GM23248 (cell line): ENCODE data around the gene CHEK1. TPM values are rescaled to one million over a fixed set of nuclear protein-coding genes. Genes with fewer than 3 reads are reported as not detected.

Source experiments
- DNase-seq: peaks from one replicate; pipeline ENCODE4 v3.0.0-alpha.2; 2015
- H2AFZ ChIP-seq: fragments of 200-600 bp; sonication (generic); 2 replicates; pipeline ENCODE4 v1.6.1; 2016; ENCODE audit warnings: antibody characterized with exemption
- H3F3A ChIP-seq: fragments of 200-600 bp; sonication (generic); 2 replicates; pipeline ENCODE4 v1.6.1; 2016; ENCODE audit warnings: mild to moderate bottlenecking, antibody characterized with exemption, mixed run types; ENCODE audit not compliant: insufficient read depth
- H3K27ac ChIP-seq: fragments of 200-600 bp; sonication (generic); 2 replicates; pipeline ENCODE4 v1.5.1; 2016; ENCODE audit warnings: mild to moderate bottlenecking
- H3K27me3 ChIP-seq: fragments of 200-600 bp; sonication (generic); replicated peaks from 2 replicates; pipeline ENCODE4 v1.6.1; 2016; ENCODE audit warnings: mild to moderate bottlenecking; ENCODE audit not compliant: insufficient read depth
- H3K36me3 ChIP-seq: fragments of 200-600 bp; sonication (generic); 2 replicates; pipeline ENCODE4 v1.6.1; 2016; ENCODE audit warnings: low read depth, mild to moderate bottlenecking
- H3K4me1 ChIP-seq: fragments of 200-600 bp; sonication (generic); 2 replicates; pipeline ENCODE4 v1.6.1; 2016; ENCODE audit warnings: mild to moderate bottlenecking; ENCODE audit not compliant: insufficient read depth
- H3K4me2 ChIP-seq: fragments of 200-600 bp; sonication (generic); one replicate; pipeline ENCODE4 v1.6.1; 2016; ENCODE audit warnings: mild to moderate bottlenecking; ENCODE audit not compliant: unreplicated experiment
- H3K4me3 ChIP-seq: fragments of 200-600 bp; sonication (generic); 2 replicates; pipeline ENCODE4 v1.5.1; 2016; ENCODE audit warnings: mild to moderate bottlenecking
- H3K79me2 ChIP-seq: fragments of 200-600 bp; sonication (generic); 2 replicates; pipeline ENCODE4 v1.6.1; 2016; ENCODE audit warnings: mild to moderate bottlenecking; ENCODE audit not compliant: insufficient read depth
- H3K9ac ChIP-seq: fragments of 200-600 bp; sonication (generic); 2 replicates; pipeline ENCODE4 v1.6.1; 2016; ENCODE audit warnings: mild to moderate bottlenecking
- H3K9me2 ChIP-seq: fragments of 200-600 bp; sonication (generic); 2 replicates; pipeline ENCODE4 v1.6.1; 2016; ENCODE audit warnings: mixed run types, mild to moderate bottlenecking, moderate library complexity; ENCODE audit not compliant: insufficient read depth
- H3K9me3 ChIP-seq: fragments of 200-600 bp; sonication (generic); one replicate; pipeline ENCODE4 v1.6.1; 2017; ENCODE audit warnings: low read depth
- H4K20me1 ChIP-seq: fragments of 200-600 bp; sonication (generic); 2 replicates; pipeline ENCODE4 v1.6.0; 2016; ENCODE audit not compliant: insufficient read depth
- EZH2 ChIP-seq: fragments of 200-600 bp; sonication (generic); IDR thresholded peaks from 2 replicates; pipeline ENCODE4 v1.6.1; 2018; ENCODE audit warnings: antibody characterized with exemption, mild to moderate bottlenecking; ENCODE audit not compliant: insufficient read depth, poor library complexity, severe bottlenecking
- EZH2phosphoT487 ChIP-seq: fragments of 200-600 bp; sonication (generic); IDR thresholded peaks from 2 replicates; pipeline ENCODE4 v1.6.1; 2018; ENCODE audit warnings: antibody characterized with exemption, moderate library complexity, mild to moderate bottlenecking, low read depth; ENCODE audit not compliant: insufficient read depth
- WGBS, 2 experiments: methylation state at CpG; one replicate each; pipeline ENCODE4 v1.1.6; 2015 to 2017; ENCODE audit warnings: low lambda C conversion rate in 2 of 2, low coverage in 1 of 2; ENCODE audit errors: missing lambda C conversion rate in 2 of 2; 5-methylcytosine and 5-hydroxymethylcytosine counted together
- in situ Hi-C: fragments of 300-500 bp; cut with MboI; formaldehyde crosslinking; loops from 2 replicates; pipeline ENCODE4 v1.15.0; 2020
- polyA plus RNA-seq: library from polyadenylated mRNA; unstranded; fragments of >200 nt; fragmentation: Nextera tagmentation; extraction: Ambion mirVana; gene quantifications from 2 replicates; pipeline ENCODE4 v1.2.1, GENCODE V29; 2016
- total RNA-seq: library from RNA; depleted of rRNA; stranded (reverse); fragments of >200 nt; shearing (Covaris generic); gene quantifications from 2 replicates; pipeline ENCODE4 v1.2.3, GENCODE V29; 2014

The CHEK1 gene
- total and polyA plus RNA-seq, 2 experiments from 2014 or later, result 15.1 to 16.8 TPM

DNA sequence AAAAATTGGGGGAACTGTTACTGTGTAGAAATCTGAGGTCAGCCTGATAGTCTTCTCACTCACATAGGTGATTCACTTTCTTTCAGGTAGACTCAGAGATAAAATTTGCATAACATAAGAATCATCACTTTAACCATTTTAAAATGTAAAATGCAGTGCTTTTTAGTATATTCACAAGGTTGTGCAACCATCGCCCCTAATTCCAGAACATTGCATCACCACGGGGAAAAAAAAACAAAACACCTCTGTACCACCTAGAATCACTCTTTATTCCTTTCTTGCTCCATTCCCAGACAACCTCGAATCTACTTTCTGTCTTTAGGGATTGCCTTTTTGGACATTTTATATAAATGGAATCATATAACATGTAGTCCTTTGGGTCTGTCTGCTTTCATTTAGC is 20.9 kb downstream of the CHEK1 start:
- no peak for DNase-seq
- Histone ChIP-seq H3K27ac (no peak overlapping the region), H3K9me2 (no peaks in the 10 kb centered on the region), H3K27me3 (no peaks in the 10 kb centered on the region), H3F3A (0 out of 2 replicates have a peak, but pooled peaks cover 9% of the 10 kb centered on the region), H3K4me3 (no peak overlapping the region), H3K4me2 (no peak overlapping the region), H3K4me1 (no peaks in the 10 kb centered on the region), H4K20me1 (no peaks in the 10 kb centered on the region), H3K9ac (no peak overlapping the region), H3K36me3 (peaks cover 36% of the 10 kb centered on the region), H3K79me2 (0 out of 2 replicates have a peak, but pooled peaks cover 6% of the 10 kb centered on the region), H2AFZ (no peak overlapping the region), H3K9me3 (no peaks in the 10 kb centered on the region)
- TF ChIP-seq EZH2 (no peak), EZH2phosphoT487 (no peak)
- in situ Hi-C loops, result no loop called here
- 97% methylated on average over 3 of the region's 3 CpGs for WGBS, 2 experiments

DNA sequence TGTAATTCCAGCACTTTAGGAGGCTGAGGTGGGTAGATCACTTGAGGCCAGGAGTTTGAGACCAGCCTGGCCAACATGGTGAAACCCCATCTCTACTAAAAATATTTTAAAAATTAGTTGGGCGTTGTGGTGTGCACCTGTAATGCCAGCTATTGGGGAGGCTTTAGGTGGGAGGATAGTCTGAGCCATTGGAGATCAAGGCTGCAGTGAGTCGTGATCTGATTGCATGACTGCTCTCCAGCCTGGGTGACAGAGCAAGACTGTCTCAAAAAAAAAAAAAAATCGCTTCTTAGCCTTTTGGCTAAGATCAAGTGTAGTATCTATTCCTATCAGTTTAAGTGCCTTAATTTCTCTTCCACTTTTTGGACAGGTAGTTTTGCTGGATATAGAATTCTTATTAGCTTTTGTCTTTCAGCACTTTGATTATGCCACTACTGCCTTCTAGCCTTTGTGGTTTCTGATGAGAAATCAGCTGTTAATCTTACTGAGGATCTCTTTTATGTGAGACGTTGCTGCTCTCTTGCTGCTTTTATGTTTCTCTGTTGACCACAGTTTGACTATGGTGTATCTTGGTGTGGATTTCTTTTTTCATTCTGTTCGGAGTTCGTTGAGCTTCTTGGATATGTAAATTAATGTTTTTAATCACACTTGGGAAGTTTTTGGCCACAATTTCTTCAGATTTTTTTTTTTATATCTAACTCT is 24.7 kb downstream of the CHEK1 start:
- peaks cover 21% of the 10 kb centered on the region for H3K36me3 ChIP-seq
- H3K4me3 ChIP-seq, result no peak overlapping the region
- H3K27ac ChIP-seq, result no peak overlapping the region
- no peak overlapping the region for H3K9ac ChIP-seq
- 0 out of 2 replicates have a peak, but pooled peaks cover 9% of the 10 kb centered on the region for H3F3A ChIP-seq
- WGBS, 2 experiments, result 66 to 69% methylated on average over 6 of the region's 6 CpGs
- 0 out of 2 replicates have a peak, but pooled peaks cover 6% of the 10 kb centered on the region for H3K79me2 ChIP-seq
- no peaks in the 10 kb centered on the region for H4K20me1 ChIP-seq
- no peak for TF ChIP-seq EZH2
- TF ChIP-seq EZH2phosphoT487, result no peak
- no peaks in the 10 kb centered on the region for H3K27me3 ChIP-seq
- H3K9me2 ChIP-seq, result no peaks in the 10 kb centered on the region
- no peaks in the 10 kb centered on the region for H3K4me1 ChIP-seq
- no peak overlapping the region for H3K4me2 ChIP-seq
- no peaks in the 10 kb centered on the region for H3K9me3 ChIP-seq
- in situ Hi-C loops, result no loop called here
- no peak overlapping the region for H2AFZ ChIP-seq
- no peak for DNase-seq

DNA sequence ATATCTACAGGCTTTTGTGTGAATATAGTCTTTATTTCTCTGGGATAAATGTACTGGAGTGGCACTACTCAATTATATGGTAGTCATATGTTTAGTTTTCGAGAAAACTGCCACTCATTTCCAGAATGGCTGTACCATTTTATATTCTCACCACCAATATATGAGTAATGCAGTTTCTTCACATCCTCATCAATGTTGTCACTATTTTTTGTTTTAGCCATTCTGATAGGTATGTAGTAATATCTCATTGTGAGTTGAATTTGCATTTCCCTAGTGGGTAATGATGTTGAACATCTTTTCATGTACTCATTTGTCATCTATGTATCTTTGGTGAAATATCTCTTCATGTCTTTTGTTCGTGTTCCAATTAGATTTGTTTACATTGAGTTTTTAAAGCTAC is 37.7 kb downstream of the CHEK1 start:
- H3K4me3 ChIP-seq, result no peak overlapping the region
- 79 to 82% methylated on average over 2 of the region's 2 CpGs for WGBS, 2 experiments
- no peak overlapping the region for H3K4me2 ChIP-seq
- H3K9me2 ChIP-seq, result no peaks in the 10 kb centered on the region
- peaks cover 5% of the 10 kb centered on the region; the same call in 1 of the 2 replicates for H3K79me2 ChIP-seq
- in situ Hi-C loops, result no loop called here
- H3K27ac ChIP-seq, result no peak overlapping the region
- H3F3A ChIP-seq, result no peaks in the 10 kb centered on the region
- H3K36me3 ChIP-seq, result peaks cover 21% of the 10 kb centered on the region
- H4K20me1 ChIP-seq, result no peaks in the 10 kb centered on the region
- H3K27me3 ChIP-seq, result no peaks in the 10 kb centered on the region
- no peak overlapping the region for H2AFZ ChIP-seq
- TF ChIP-seq EZH2phosphoT487 (no peak), EZH2 (no peak)
- H3K4me1 ChIP-seq, result no peaks in the 10 kb centered on the region
- H3K9me3 ChIP-seq, result no peaks in the 10 kb centered on the region
- no peak overlapping the region for H3K9ac ChIP-seq
- no peak for DNase-seq

DNA sequence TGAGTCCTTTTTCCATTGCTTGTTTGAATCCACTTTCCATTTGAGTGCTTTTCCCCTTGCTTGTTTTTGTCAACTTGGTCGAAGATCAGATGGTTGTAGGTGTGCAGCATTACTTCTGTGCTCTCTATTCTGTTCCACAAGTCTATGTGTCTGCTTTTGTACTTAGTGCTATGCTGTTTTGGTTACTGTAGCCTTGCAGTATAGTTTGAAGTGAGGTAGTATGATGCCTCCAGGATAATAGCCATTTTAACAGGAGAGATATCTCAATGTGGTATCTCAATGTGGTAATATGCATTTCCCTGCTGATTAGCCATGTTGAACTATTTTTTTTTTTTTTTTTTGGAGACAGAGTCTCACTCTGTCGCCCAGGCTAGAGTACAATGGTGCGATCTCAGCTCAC is 38.9 kb downstream of the CHEK1 start:
- TF ChIP-seq EZH2phosphoT487 (no peak), EZH2 (no peak)
- 82 to 100% methylated on average over 1 to 3 of the region's 3 CpGs for WGBS, 2 experiments

More for the DNA sequence above, 38.9 kb downstream of the CHEK1 start:
- no peaks in the 10 kb centered on the region for H3F3A ChIP-seq
- H3K9me2 ChIP-seq, result no peaks in the 10 kb centered on the region
- no peaks in the 10 kb centered on the region for H4K20me1 ChIP-seq
- peak; percentile 7 for DNase-seq
- no peaks in the 10 kb centered on the region for H3K9me3 ChIP-seq
- no peaks in the 10 kb centered on the region for H3K27me3 ChIP-seq
- peaks cover 5% of the 10 kb centered on the region; the same call in 1 of the 2 replicates for H3K79me2 ChIP-seq
- H3K36me3 ChIP-seq, result peaks cover 17% of the 10 kb centered on the region
- in situ Hi-C loops, result no loop called here
- H3K9ac ChIP-seq, result no peak overlapping the region
- no peak overlapping the region for H3K27ac ChIP-seq
- no peak overlapping the region for H3K4me2 ChIP-seq
- no peak overlapping the region for H2AFZ ChIP-seq
- no peak overlapping the region for H3K4me3 ChIP-seq
- H3K4me1 ChIP-seq, result no peaks in the 10 kb centered on the region
